Ishikawa (cell line): ENCODE results near the gene SALL1.

Experiments used
- CEBPB ChIP-seq: IDR thresholded peaks from 2 replicates; pipeline ENCODE4 v1.6.1; 2012
- CREB1 ChIP-seq: IDR thresholded peaks from 2 replicates; pipeline ENCODE4 v1.6.1; 2012; ENCODE audit warnings: low read depth
- EGR1 ChIP-seq: IDR thresholded peaks from 2 replicates; pipeline ENCODE4 v1.6.1; 2012
- EP300 ChIP-seq: IDR thresholded peaks from 2 replicates; pipeline ENCODE4 v1.6.1; 2012; ENCODE audit warnings: borderline replicate concordance
- FOXM1 ChIP-seq: IDR thresholded peaks from 2 replicates; pipeline ENCODE4 v1.6.1; 2012; ENCODE audit warnings: low read depth, borderline replicate concordance
- MAX ChIP-seq: IDR thresholded peaks from 2 replicates; pipeline ENCODE4 v1.6.1; 2012
- NFIC ChIP-seq: IDR thresholded peaks from 2 replicates; pipeline ENCODE4 v1.6.1; 2012
- RAD21 ChIP-seq: IDR thresholded peaks from 2 replicates; pipeline ENCODE4 v1.6.1; 2012; ENCODE audit warnings: low read depth
- REST ChIP-seq: IDR thresholded peaks from 2 replicates; pipeline ENCODE4 v1.6.1; 2012; ENCODE audit warnings: low read depth, mild to moderate bottlenecking
- TAF1 ChIP-seq: IDR thresholded peaks from 2 replicates; pipeline ENCODE4 v1.6.1; 2012; ENCODE audit warnings: low read depth, mild to moderate bottlenecking
- TCF12 ChIP-seq: IDR thresholded peaks from 2 replicates; pipeline ENCODE4 v1.6.1; 2012; ENCODE audit warnings: low read depth
- TEAD4 ChIP-seq: IDR thresholded peaks from 2 replicates; pipeline ENCODE4 v1.6.1; 2012
- USF1 ChIP-seq: IDR thresholded peaks from 2 replicates; pipeline ENCODE4 v1.6.1; 2012
- YY1 ChIP-seq: IDR thresholded peaks from 2 replicates; pipeline ENCODE4 v1.6.1; 2012; ENCODE audit warnings: low read depth
- ZBTB7A ChIP-seq: IDR thresholded peaks from 2 replicates; pipeline ENCODE4 v1.6.1; 2012; ENCODE audit warnings: low read depth

Gene SALL1

GRCh38 chr16:51184702-51185433 is 33.8 kb upstream of the SALL1 start:
- TF ChIP-seq MAX, result no peak
- TF ChIP-seq FOXM1, result no peak
- TF ChIP-seq NFIC, result no peak
- no peak for TF ChIP-seq RAD21
- no peak for TF ChIP-seq REST
- TF ChIP-seq TEAD4, result no peak
- TF ChIP-seq CREB1, result no peak
- no peak for TF ChIP-seq USF1
- TF ChIP-seq YY1, result no peak
- no peak for TF ChIP-seq ZBTB7A
- TF ChIP-seq EGR1, result no peak
- no peak for TF ChIP-seq CEBPB

GRCh38 chr16:51181503-51181811 is 30.4 kb upstream of the SALL1 start:
- TF ChIP-seq MAX, result no peak
- no peak for TF ChIP-seq EP300
- TF ChIP-seq NFIC, result no peak
- TF ChIP-seq RAD21, result no peak
- TF ChIP-seq YY1, result no peak
- no peak for TF ChIP-seq CEBPB
- no peak for TF ChIP-seq FOXM1
- TF ChIP-seq USF1, result no peak

GRCh38 chr16:51180719-51181502 is 29.8 kb upstream of the SALL1 start:
- TF ChIP-seq TAF1, result no peak
- TF ChIP-seq FOXM1, result no peak
- TF ChIP-seq NFIC, result no peak
- TF ChIP-seq MAX, result no peak
- TF ChIP-seq CEBPB, result no peak
- TF ChIP-seq RAD21, result no peak
- TF ChIP-seq USF1, result no peak
- no peak for TF ChIP-seq EGR1
- TF ChIP-seq REST, result no peak
- TF ChIP-seq ZBTB7A, result no peak
- TF ChIP-seq CREB1, result no peak

GRCh38 chr16:51175081-51175480 is 24.0 kb upstream of the SALL1 start:
- TF ChIP-seq TAF1 (no peak), ZBTB7A (no peak), CREB1 (no peak), USF1 (no peak), EGR1 (no peak), TEAD4 (no peak), MAX (no peak), TCF12 (no peak), EP300 (no peak)

GRCh38 chr16:51172368-51172767 is 21.3 kb upstream of the SALL1 start:
- no peak for TF ChIP-seq CEBPB
- no peak for TF ChIP-seq TAF1
- no peak for TF ChIP-seq CREB1
- no peak for TF ChIP-seq TCF12
- no peak for TF ChIP-seq EP300
- no peak for TF ChIP-seq TEAD4
- TF ChIP-seq MAX, result no peak
- no peak for TF ChIP-seq YY1
- TF ChIP-seq REST, result no peak
- TF ChIP-seq RAD21, result no peak
- TF ChIP-seq FOXM1, result no peak
- TF ChIP-seq NFIC, result no peak
- no peak for TF ChIP-seq USF1
- no peak for TF ChIP-seq EGR1
- TF ChIP-seq ZBTB7A, result no peak
